Mesenteric fat pad (tissue), 1 donor: ENCODE data around the gene DIO3. TPM values are rescaled to one million over a fixed set of nuclear protein-coding genes. Genes with fewer than 3 reads are reported as not detected.

ENCODE experiments used
- DNase-seq: peaks from one replicate; pipeline ENCODE4 v3.0.0-alpha.2; 2020; ENCODE audit warnings: low spot score
- total RNA-seq: library from RNA; stranded (reverse); fragmentation: NEBNext Ultra II Directional; extraction: Animal tissue kit (Norgen Biotek cat#: 25700); gene quantifications from one replicate; pipeline ENCODE4 v1.2.1, GENCODE V29; 2021
- donor health status: DM: yes; HTN: yes; CAD: no.

DIO3 gene
- total RNA-seq, 1 donor from 2014 or later: 6.4 TPM

DNA sequence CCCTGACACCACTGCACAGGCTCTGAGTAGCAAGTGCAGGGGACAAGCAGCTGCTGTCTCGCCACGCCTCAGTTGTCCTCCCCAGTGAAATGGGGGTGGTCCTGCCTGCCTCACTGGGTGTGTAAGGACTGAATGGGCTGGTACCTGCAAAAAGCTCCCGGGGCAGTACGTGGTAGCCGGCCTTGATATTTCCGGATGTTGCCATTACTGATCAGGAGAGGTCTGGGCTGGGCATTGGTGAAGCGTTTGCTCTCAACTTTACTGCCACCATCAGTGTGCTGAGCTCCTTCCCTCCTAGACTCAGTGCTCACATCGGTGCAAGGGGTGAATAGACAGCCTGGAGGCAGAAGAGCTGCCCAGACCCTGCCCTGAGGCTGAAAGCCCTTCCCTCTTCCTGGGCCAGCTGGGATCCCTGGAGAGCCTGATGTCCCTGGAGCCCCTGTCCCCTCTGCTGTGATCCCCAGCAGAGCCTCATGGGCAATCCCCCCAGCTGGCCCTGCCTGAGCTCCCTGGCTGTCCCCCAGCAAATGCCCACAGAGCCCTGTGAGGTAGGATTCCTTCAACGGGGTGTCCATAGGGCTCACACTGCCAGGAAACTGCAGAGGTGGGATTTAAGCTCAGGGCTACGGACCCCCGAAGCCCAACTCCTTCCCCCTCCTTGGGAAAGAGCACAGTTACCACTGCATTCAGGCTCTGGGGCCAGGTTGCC, 18.2 kb downstream of the DIO3 start:
- DNase-seq: no peak

DNA sequence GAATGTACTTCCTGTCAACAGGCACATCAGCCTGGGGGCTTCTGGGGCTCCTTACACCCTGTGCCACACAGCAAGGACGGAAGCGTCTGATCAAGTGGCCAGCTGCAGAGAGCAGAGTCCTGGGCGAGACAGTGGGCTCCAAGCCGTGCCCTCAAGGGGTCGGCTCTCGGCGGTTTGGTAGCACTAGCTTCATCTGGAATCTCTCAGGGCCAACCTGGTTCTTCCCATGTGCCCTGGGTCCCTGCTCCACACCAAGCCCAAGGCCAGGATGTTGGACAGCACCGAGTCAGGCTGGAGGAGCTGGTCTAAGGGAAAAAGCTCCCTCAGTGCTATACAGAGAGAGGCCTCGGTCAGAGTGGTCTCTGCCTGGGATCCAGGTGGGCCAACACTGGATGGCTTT, 20.5 kb downstream of the DIO3 start:
- DNase-seq: no peak

GRCh38 chr14:101582294-101582693, 21.0 kb downstream of the DIO3 start:
- no peak for DNase-seq

DNA sequence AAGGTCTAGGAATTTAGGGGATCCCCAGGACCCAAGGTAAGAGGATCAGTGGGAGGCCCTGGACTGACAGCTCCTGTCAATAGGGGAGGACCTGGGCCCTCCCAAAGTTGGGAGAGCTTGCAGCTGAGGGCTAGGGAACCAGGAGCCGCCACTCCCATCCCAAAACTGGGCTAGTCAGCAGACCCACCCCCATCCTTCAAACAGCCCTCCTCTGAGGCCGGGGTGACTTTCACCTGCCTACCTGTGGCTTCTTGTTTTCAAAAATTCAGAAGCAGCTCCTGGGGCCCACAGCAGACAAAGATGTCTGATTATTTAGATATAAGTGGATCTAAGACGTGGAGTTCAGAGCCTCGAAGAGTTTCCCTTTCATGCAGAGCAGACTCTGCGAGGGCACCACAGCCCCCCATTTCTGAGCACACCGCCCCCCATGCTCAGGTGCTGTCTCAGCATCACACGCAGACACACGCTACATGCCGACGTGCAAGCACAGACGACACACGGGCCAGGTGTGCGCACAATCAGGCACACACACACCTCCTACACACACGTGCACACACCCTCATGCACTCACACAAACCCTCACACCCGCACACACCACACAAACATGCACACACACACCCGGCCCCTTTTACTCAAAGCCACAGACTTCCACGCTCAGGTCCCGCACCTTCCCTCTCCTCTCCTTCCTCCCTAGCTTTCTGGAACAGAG, 21.9 kb downstream of the DIO3 start:
- DNase-seq: no peak

GRCh38 chr14:101583715-101584054, 22.4 kb downstream of the DIO3 start:
- DNase-seq: no peak

DNA sequence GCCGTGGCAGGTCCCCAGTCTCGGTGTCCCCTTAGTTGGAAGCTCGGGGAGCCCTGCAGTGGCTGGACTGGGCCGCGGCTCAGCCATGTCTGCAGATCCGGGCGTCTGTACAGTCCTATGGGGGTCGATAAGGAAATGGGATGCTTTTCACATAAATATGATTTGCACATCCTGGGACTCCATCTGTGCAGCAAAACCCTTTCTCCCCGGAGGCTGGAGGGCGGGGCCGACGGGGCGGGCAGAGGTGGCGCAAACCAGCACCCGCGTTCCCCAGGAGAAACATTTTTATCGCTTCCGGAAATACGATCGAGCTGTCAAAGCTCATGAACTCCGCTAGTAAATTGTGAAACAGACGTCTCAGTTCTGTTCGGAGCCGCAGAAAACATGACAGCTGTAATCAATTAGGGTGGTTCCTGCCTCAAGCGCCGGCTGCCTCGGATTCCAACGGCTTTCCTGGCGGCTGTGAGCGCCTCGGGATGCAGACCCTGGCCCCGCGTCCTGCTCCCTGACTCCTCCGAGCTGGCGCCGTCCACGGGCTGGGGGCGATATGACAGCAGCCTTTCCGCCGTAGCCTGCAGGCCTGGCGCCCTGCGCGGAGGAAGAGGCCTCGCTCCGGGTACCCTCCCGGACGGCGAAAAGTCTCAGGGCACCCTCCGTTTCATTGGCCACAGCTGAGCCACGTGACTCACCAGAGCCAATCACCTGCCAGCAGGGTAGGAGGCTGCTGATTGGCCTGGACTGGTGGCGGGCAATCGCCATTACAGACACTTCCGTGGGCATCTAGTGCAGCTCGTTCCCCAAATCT, 23.0 kb downstream of the DIO3 start:
- no peak for DNase-seq

DNA sequence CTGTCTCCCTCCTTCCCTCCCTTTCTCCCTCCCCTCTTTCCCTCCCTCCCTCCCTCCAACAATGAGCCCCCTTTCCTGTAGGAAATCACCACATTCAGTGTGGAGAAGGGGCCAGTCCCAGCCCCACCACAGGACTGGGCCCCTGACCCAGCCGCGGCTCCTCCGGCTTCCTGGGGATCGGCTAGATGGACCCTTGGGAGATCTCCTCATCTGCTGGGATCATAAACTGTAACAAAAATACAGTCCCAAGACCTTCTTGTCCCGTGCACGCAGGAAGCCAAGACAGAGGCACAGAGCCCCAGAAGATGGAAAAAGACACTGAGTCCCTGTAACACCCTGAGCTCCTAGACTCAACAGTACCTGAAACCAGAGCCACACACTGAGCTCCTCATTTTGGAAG, 23.9 kb downstream of the DIO3 start:
- peak; percentile 57 for DNase-seq

- peak; percentile 68 for DNase-seq
Measured at GRCh38 chr14:101586531-101587430, 25.5 kb downstream of the DIO3 start.

GRCh38 chr14:101587441-101587911, 26.2 kb downstream of the DIO3 start:
- peak; percentile 84 for DNase-seq

- no peak for DNase-seq
Measured at GRCh38 chr14:101588286-101588975, 27.1 kb downstream of the DIO3 start.

- no peak for DNase-seq
Measured at GRCh38 chr14:101588990-101589389, 27.7 kb downstream of the DIO3 start.

GRCh38 chr14:101589486-101590015, 28.3 kb downstream of the DIO3 start:
- no peak for DNase-seq

- DNase-seq: peak; percentile 72
Measured at GRCh38 chr14:101590062-101590461, 28.8 kb downstream of the DIO3 start.

DNA sequence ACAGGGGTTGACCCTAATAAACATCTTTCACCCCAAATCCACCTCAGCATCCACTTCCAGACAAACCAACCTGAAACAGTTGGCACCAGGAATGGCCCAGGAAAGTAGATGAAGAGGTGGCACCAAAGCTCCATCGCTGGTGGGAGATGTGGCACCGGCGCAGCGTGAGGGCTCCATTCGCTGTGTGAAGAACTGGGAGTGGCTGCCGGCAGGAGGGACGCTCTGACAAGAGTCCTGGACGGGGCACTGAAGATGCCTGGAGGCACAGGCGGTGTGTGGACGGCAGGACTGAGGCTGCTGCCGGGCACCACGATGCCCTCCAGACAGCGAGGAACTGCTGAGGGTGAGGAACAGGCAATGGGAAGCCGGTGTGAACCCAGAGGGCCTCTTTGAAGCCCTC, 29.3 kb downstream of the DIO3 start:
- no peak for DNase-seq

- peak; percentile 78 for DNase-seq
Measured at GRCh38 chr14:101591121-101591520, 29.8 kb downstream of the DIO3 start.

DNA sequence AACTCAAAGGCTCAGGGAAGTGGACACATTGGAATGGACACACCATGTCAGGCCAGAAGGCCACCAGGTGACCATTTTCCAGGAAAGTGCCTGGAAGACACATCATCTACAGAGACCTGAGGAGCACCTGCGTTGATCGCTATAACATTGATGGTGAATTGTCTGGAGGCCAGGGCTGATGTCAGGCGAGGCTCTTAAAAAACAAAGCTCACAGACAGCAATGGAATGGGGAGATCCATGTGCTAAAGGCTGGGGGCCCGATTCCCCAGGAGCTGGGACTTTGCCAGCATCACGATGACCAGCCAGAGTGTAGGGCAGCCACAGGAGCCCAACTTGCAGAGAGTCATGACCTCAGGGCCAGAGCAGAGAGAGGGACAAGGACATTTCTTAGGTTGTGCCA, 30.3 kb downstream of the DIO3 start:
- no peak for DNase-seq

GRCh38 chr14:101593411-101594238, 32.3 kb downstream of the DIO3 start:
- DNase-seq: no peak

DNA sequence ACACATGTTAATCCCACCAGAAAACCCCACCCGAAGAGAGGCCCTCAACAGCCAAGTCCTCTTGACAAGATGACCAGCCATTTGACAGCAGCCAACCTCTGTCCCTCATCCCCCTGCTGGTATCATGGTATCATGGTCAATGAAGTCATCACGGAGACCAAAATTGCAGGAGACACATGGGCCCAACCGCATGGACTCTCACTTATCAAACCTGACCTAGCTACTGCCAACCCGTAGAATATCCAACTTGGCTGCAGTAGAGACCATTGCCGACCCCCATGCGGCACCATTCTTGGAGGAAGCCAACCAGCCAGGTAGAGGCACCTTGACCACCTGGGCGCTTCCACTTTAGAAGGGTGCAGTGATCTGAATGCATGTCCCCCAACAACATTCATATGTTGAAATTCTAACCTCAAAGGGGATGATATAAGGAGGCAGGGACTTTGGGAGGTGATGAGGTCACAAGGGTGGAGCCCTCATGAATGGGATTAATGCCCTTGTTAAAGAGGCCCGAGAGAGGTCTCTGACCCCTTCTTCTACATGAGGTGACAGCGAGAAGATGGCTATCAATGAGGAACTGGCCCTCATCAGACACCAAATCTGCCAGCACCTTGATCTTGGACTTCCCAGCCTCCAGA, 33.3 kb downstream of the DIO3 start:
- DNase-seq: no peak

DNA sequence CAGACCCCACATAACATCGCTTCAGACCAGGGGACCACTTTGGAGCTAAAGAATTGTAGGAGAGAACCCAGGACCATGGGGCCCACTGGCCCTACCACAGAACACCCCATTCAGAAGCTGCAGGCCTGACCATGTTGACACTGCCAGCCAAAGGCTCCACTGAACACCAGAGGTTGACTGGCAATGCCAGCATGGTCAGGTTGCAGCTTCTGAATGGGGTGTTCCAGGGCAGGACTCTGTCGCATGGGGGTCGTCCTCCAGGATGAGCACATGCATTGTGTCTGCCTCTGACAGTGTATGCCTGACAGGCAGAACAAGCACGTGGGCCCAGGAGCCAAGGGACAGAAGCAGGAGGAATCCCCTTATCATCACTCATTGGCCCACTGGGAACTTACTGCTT, 34.1 kb downstream of the DIO3 start:
- peak; percentile 79 for DNase-seq
